ENCODE measurements around the gene CRISPLD2. TPM values are rescaled to one million over a fixed set of nuclear protein-coding genes. Genes with fewer than 3 reads are reported as not detected.

The CRISPLD2 gene
- total RNA-seq, 4 donors from 2014 or later = 6.0 to 166 (median 24.2) TPM

GRCh38 chr16:84821728-84822689, 2.2 kb downstream of the CRISPLD2 start:
- no peak for DNase-seq
- H3K9me3 ChIP-seq = no peaks in the 10 kb centered on the region
- 39 to 57% methylated on average over 9 to 10 of the region's 13 CpGs for WGBS, 2 donors
- peaks cover 14 to 68% (median 18%) of the 10 kb centered on the region in 3 donors for H3K4me1 ChIP-seq
- peak overlapping the region; percentile 33 to 65 (median 58) for H3K4me3 ChIP-seq
- intact Hi-C loops (cut with DNase I) = no loop called here
- TF ChIP-seq POLR2A (IDR thresholded peaks at IDR 0.05) = peak in 1 of 4 donors; percentile 9
- TF ChIP-seq CTCF (IDR thresholded peaks at IDR 0.05) = no peak
- H3K36me3 ChIP-seq = no peaks in the 10 kb centered on the region
- H3K27me3 ChIP-seq = peaks cover 0 to 54% (median 0%) of the 10 kb centered on the region in 4 donors
- H3K27ac ChIP-seq = peak overlapping the region; percentile 52 to 93 (median 92)

- TF ChIP-seq CTCF (IDR thresholded peaks at IDR 0.05) (no peak), POLR2A (IDR thresholded peaks at IDR 0.05) (no peak)
- H3K27me3 ChIP-seq = peaks cover 0 to 54% (median 0%) of the 10 kb centered on the region in 4 donors
- intact Hi-C loops (cut with DNase I) = no loop called here
- WGBS, 2 donors = 87% methylated on average over 6 of the region's 6 CpGs
- peaks cover 14 to 78% (median 23%) of the 10 kb centered on the region in 3 donors for H3K4me1 ChIP-seq
- no peaks in the 10 kb centered on the region for H3K36me3 ChIP-seq
- no peaks in the 10 kb centered on the region for H3K9me3 ChIP-seq
- peak overlapping the region; percentile 52 to 93 (median 92) for H3K27ac ChIP-seq
- H3K4me3 ChIP-seq = peak overlapping the region in 3 of 4 donors; percentile 55 to 65 (median 62)
- no peak for DNase-seq
These were observed 3.2 kb downstream of the CRISPLD2 start for GRCh38 chr16:84822990-84823389.

- Histone ChIP-seq H3K9me3 (no peaks in the 10 kb centered on the region), H3K4me3 (peak overlapping the region in 1 of 4 donors; percentile 31), H3K27me3 (peaks cover 0 to 54% (median 0%) of the 10 kb centered on the region in 4 donors), H3K36me3 (no peaks in the 10 kb centered on the region), H3K27ac (peak overlapping the region; percentile 57 to 93 (median 92)), H3K4me1 (peaks cover 14 to 83% (median 28%) of the 10 kb centered on the region in 3 donors)
- DNase-seq = no peak
- intact Hi-C loops (cut with DNase I) = no loop called here
- TF ChIP-seq CTCF (IDR thresholded peaks at IDR 0.05) = no peak
- TF ChIP-seq POLR2A (IDR thresholded peaks at IDR 0.05) = peak in 1 of 4 donors; percentile 11
- WGBS, 2 donors = 56 to 66% methylated on average over 5 to 8 of the region's 8 CpGs
These were observed 3.7 kb downstream of the CRISPLD2 start for GRCh38 chr16:84823484-84823883.

GRCh38 chr16:84823926-84824325, 4.1 kb downstream of the CRISPLD2 start:
- no peak for TF ChIP-seq POLR2A (IDR thresholded peaks at IDR 0.05)
- TF ChIP-seq CTCF (IDR thresholded peaks at IDR 0.05) = no peak
- intact Hi-C loops (cut with DNase I) = no loop called here
- H3K4me1 ChIP-seq = peaks cover 14 to 85% (median 31%) of the 10 kb centered on the region in 3 donors

More at GRCh38 chr16:84823926-84824325, 4.1 kb downstream of the CRISPLD2 start:
- no peaks in the 10 kb centered on the region for H3K36me3 ChIP-seq
- DNase-seq = no peak
- peak overlapping the region in 1 of 4 donors; percentile 10 for H3K4me3 ChIP-seq
- no peaks in the 10 kb centered on the region for H3K9me3 ChIP-seq
- peak overlapping the region; percentile 57 to 93 (median 92) for H3K27ac ChIP-seq
- WGBS, 2 donors = 64 to 70% methylated on average over 5 of the region's 5 CpGs
- H3K27me3 ChIP-seq = peaks cover 0 to 54% (median 0%) of the 10 kb centered on the region in 4 donors
